K562 (cell line): Measurements from ENCODE around the gene CCN6. TPM values are rescaled to one million over a fixed set of nuclear protein-coding genes. Genes with fewer than 3 reads are reported as not detected.

Experiments used
- ATAC-seq: fragments of 200-7000 bp; cut with Tn5 transposase; 3 replicates; pipeline ENCODE4 v1.9.1; 2020; ENCODE audit warnings: moderate library complexity
- BruUV-seq: library from RNA; stranded (reverse); fragments of 400-500 nt; replicated peaks from 2 replicates; lab custom pipeline; 2021; lab: Mats Ljungman, UMichigan
- CTCF ChIA-PET: fragments of 300-600 bp; formaldehyde crosslinking; extraction: SDS; loops from one replicate; lab custom pipeline; 2021; ENCODE audit warnings: low intra/inter-chr PET ratio; lab: Yijun Ruan, JAX
- POLR2A ChIA-PET: fragments of 300-600, 350-650 bp; sonication (Branson Sonifier 250); formaldehyde crosslinking; extraction: SDS; loops from one replicate; lab custom pipeline; 2021; ENCODE audit warnings: antibody characterized with exemption, inconsistent platforms; lab: Yijun Ruan, JAX
- DNase-seq, 4 experiments: peaks; one replicate each; pipeline versions ENCODE4 v3.0.0 to v3.0.0-alpha.2; 2011 to 2018; ENCODE audit warnings: low spot score in 3 of 4, mixed read lengths in 3 of 4; ENCODE audit errors: extremely low read depth in 1 of 4
- FAIRE-seq: peaks from 2 replicates; lab custom pipeline; 2011; peaks lifted over from hg19 to GRCh38; lab: Jason Lieb, UNC
- H2AFZ ChIP-seq: 2 replicates; pipeline ENCODE4 v1.6.0; 2011; ENCODE audit warnings: low read depth, low read length, control low read depth, inconsistent platforms
- H3K27ac ChIP-seq: fragments of 200-600 bp; 3 replicates; pipeline ENCODE4 v1.8.0; 2011; ENCODE audit warnings: low read depth, mild to moderate bottlenecking, control low read depth, inconsistent platforms, low read length, moderate library complexity, mixed read lengths; ENCODE audit errors: extremely low read depth
- H3K27me3 ChIP-seq, 2 experiments: fragments of 300-600 bp in 1 of 2; 2 replicates in 1 of 2; 3 replicates in 1 of 2; pipeline versions ENCODE4 v1.6.0 to v1.8.0; 2011; ENCODE audit warnings: inconsistent platforms in 2 of 2, low read length in 2 of 2, mild to moderate bottlenecking in 1 of 2, mixed read lengths in 1 of 2, moderate library complexity in 1 of 2; ENCODE audit not compliant: control insufficient read depth in 2 of 2, insufficient read depth in 2 of 2
- H3K36me3 ChIP-seq: fragments of 300-600 bp; 3 replicates; pipeline ENCODE4 v1.8.0; 2011; ENCODE audit warnings: mild to moderate bottlenecking, low read length, inconsistent platforms; ENCODE audit not compliant: control insufficient read depth, insufficient read depth
- H3K4me1 ChIP-seq, 2 experiments: fragments of 200-600 bp in 1 of 2; replicated peaks in 1 of 2; 2 replicates in 1 of 2; 3 replicates in 1 of 2; pipeline versions ENCODE4 v1.5.1 to v1.8.0; 2011; ENCODE audit warnings: inconsistent platforms in 2 of 2, low read length in 2 of 2, mild to moderate bottlenecking in 1 of 2, mixed read lengths in 1 of 2, moderate library complexity in 1 of 2; ENCODE audit not compliant: control insufficient read depth in 2 of 2, insufficient read depth in 2 of 2
- H3K4me2 ChIP-seq: 2 replicates; pipeline ENCODE4 v1.6.1; 2011; ENCODE audit warnings: low read length, control low read depth, inconsistent platforms, mixed read lengths; ENCODE audit not compliant: insufficient read depth
- H3K4me3 ChIP-seq: fragments of 200-600 bp; sonication (generic), shearing (Covaris generic); 2 replicates; pipeline ENCODE4 v1.5.1; 2016; ENCODE audit warnings: control low read depth, inconsistent platforms
- H3K79me2 ChIP-seq: fragments of 200-600 bp; 3 replicates; pipeline ENCODE4 v1.8.0; 2011; ENCODE audit warnings: low read length, inconsistent platforms; ENCODE audit not compliant: control insufficient read depth, insufficient read depth
- H3K9ac ChIP-seq, 2 experiments: 2 replicates each; pipeline versions ENCODE4 v1.6.0 to v1.6.1; 2011; ENCODE audit warnings: low read depth in 2 of 2, low read length in 2 of 2, control low read depth in 1 of 2, inconsistent platforms in 1 of 2, mild to moderate bottlenecking in 1 of 2, mixed read lengths in 1 of 2; ENCODE audit not compliant: insufficient read depth in 1 of 2
- H3K9me1 ChIP-seq: one replicate; pipeline ENCODE4 v1.6.0; 2011; ENCODE audit warnings: inconsistent platforms, mild to moderate bottlenecking, low read length, moderate library complexity; ENCODE audit not compliant: control insufficient read depth, insufficient read depth
- H3K9me3 ChIP-seq: replicated peaks from 2 replicates; pipeline ENCODE4 v1.5.1; 2011; ENCODE audit warnings: low read depth, low read length, inconsistent platforms; ENCODE audit not compliant: control insufficient read depth, insufficient read depth
- H4K20me1 ChIP-seq: replicated peaks from 2 replicates; pipeline ENCODE4 v1.6.1; 2011; ENCODE audit warnings: low read length, inconsistent platforms, mixed read lengths; ENCODE audit not compliant: control insufficient read depth, insufficient read depth
- BCOR ChIP-seq: fragments of 450-650 bp; IDR thresholded peaks from 2 replicates; pipeline ENCODE4 v1.6.1; 2016
- BRF1 ChIP-seq: IDR thresholded peaks from 3 replicates; pipeline ENCODE4 v1.6.1; 2011; ENCODE audit warnings: borderline replicate concordance, mild to moderate bottlenecking; ENCODE audit not compliant: insufficient read length; ENCODE audit errors: extremely low read depth
- MEIS2 ChIP-seq: fragments of 450-650 bp; IDR thresholded peaks from 2 replicates; pipeline ENCODE4 v1.6.1; 2014; ENCODE audit warnings: mild to moderate bottlenecking; ENCODE audit not compliant: partially characterized antibody
- SREBF1 ChIP-seq: fragments of 150-350 bp; IDR thresholded peaks from 2 replicates; pipeline ENCODE4 v1.6.1; 2014; ENCODE audit warnings: antibody characterized with exemption, low read depth, low read length, borderline replicate concordance
- TAF7 ChIP-seq: fragments of 450-650 bp; IDR thresholded peaks from 2 replicates; pipeline ENCODE4 v1.6.1; 2016; ENCODE audit warnings: missing genetic modification characterization, missing compliant biosample characterization
- TCF7 ChIP-seq: sonication (generic); IDR thresholded peaks from 2 replicates; pipeline ENCODE4 v1.6.1; 2016; ENCODE audit warnings: antibody characterized with exemption, borderline replicate concordance
- ZBTB7A ChIP-seq: IDR thresholded peaks from 2 replicates; pipeline ENCODE4 v1.6.1; 2011; ENCODE audit warnings: low read depth, mild to moderate bottlenecking, low read length, moderate library complexity, borderline replicate concordance; ENCODE audit not compliant: control insufficient read depth
- ZNF507 ChIP-seq: conservative IDR thresholded peaks from 2 replicates; pipeline ENCODE4 v1.6.1; 2017; ENCODE audit warnings: missing genetic modification characterization, missing compliant biosample characterization
- WGBS: fragments of 100-300 bp; shearing (Covaris generic); methylation state at CpG from one replicate; pipeline ENCODE4 v1.1.6; 2016; ENCODE audit warnings: low coverage, mixed read lengths; ENCODE audit not compliant: insufficient coverage; ENCODE audit errors: missing lambda C conversion rate; 5-methylcytosine and 5-hydroxymethylcytosine counted together
- in situ Hi-C: fragments of 300-500 bp; cut with MboI; formaldehyde crosslinking; loops from 4 replicates; pipeline ENCODE4 v1.15.0; 2018; ENCODE audit warnings: inconsistent platforms, mixed read lengths
- intact Hi-C: fragments of 100-400 bp; cut with micrococcal nuclease; formaldehyde crosslinking; loops from 2 replicates; pipeline ENCODE4 v1.14.2; 2022
- polyA plus RNA-seq, 8 experiments: library from polyadenylated mRNA; depleted of rRNA in 4 of 8; stranded (reverse) in 5 of 8; unstranded in 3 of 8; fragments of >200 nt; fragmentation: Nextera tagmentation in 2 of 8; fragmentation: Illumina TruSeq in 1 of 8; extraction: Ambion mirVana in 2 of 8; extraction: Trizol in 1 of 8; gene quantifications; 2 replicates each; pipeline versions ENCODE4 v1.2.1 to v1.2.3, GENCODE V29; 2011 to 2014; ENCODE audit warnings: inconsistent platforms in 1 of 8, missing spikeins in 1 of 8
- total RNA-seq, 7 experiments: library from RNA; depleted of rRNA in 6 of 7; stranded (reverse); fragments of >200 nt in 6 of 7; fragmentation: Illumina TruSeq in 2 of 7; extraction: Trizol in 2 of 7; gene quantifications; 2 replicates each; pipeline versions ENCODE4 v1.2.1 to v1.2.3, GENCODE V29; 2011 to 2021; ENCODE audit warnings: low replicate concordance in 1 of 7
- TF ChIP-seq, protein P1 (sequence below): fragments of 250-450 bp; sonication (Bioruptor Pico); IDR thresholded peaks from 2 replicates; pipeline ENCODE4 v1.5.0; 2021

The CCN6 gene
- total and polyA plus RNA-seq, 9 of the 15 experiments (the other 6 are each of a cell fraction or from before 2014, with no cell fraction given), result 0.04 to 0.62 (median 0.21) TPM; not detected in 2

GRCh38 chr6:112049996-112050395 is 3.9 kb upstream of the CCN6 start:
- peaks cover 18 to 35% of the 10 kb centered on the region in 2 experiments for H3K27me3 ChIP-seq
- intact Hi-C loops, result no loop called here
- H3K27ac ChIP-seq, result no peak overlapping the region
- H3K9me1 ChIP-seq, result no peaks in the 10 kb centered on the region
- H3K9ac ChIP-seq, result no peak overlapping the region
- ATAC-seq, result no peak
- no peaks in the 10 kb centered on the region for H4K20me1 ChIP-seq
- H3K36me3 ChIP-seq, result no peaks in the 10 kb centered on the region
- 1% methylated on average over 7 of the region's 7 CpGs for WGBS
- no peak for TF ChIP-seq ZNF507 (tag)
- no peak for TF ChIP-seq MEIS2
- no peak for TF ChIP-seq BRF1
- no peak for TF ChIP-seq ZBTB7A
- TF ChIP-seq BCOR, result no peak
- no peak for TF ChIP-seq TCF7
- no peak for TF ChIP-seq SREBF1
- no peak for TF ChIP-seq TAF7 (tag)
- TF ChIP-seq, protein P1, sequence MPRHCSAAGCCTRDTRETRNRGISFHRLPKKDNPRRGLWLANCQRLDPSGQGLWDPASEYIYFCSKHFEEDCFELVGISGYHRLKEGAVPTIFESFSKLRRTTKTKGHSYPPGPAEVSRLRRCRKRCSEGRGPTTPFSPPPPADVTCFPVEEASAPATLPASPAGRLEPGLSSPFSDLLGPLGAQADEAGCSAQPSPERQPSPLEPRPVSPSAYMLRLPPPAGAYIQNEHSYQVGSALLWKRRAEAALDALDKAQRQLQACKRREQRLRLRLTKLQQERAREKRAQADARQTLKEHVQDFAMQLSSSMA, result no peak
- POLR2A ChIA-PET, result interaction anchor here (0.6 to 1.4 kb wide), 5 partner anchors 9 to 356 kb away, joined by 3 to 10 read pairs (median 3); no protein-coding TSS in a partner anchor
- no peaks in the 10 kb centered on the region for H3K79me2 ChIP-seq
- no peak for DNase-seq
- in situ Hi-C loops, result no loop called here
- H3K9me3 ChIP-seq, result no peaks in the 10 kb centered on the region
- no peak overlapping the region for H3K4me2 ChIP-seq
- no peak overlapping the region for H2AFZ ChIP-seq
- no peak overlapping the region for H3K4me3 ChIP-seq
- H3K4me1 ChIP-seq, result peaks cover 0 to 5% of the 10 kb centered on the region in 2 experiments; a peak in 1 of 5 replicates
- no peak for FAIRE-seq
- CTCF ChIA-PET, result no interaction called here
- no TSS peak for BruUV-seq
